Ishikawa (cell line): ENCODE measurements around the gene PRM2.

Experiments used
- CEBPB ChIP-seq: IDR thresholded peaks from 2 replicates; pipeline ENCODE4 v1.6.1; 2012
- EP300 ChIP-seq: IDR thresholded peaks from 2 replicates; pipeline ENCODE4 v1.6.1; 2012; ENCODE audit warnings: borderline replicate concordance
- FOXM1 ChIP-seq: IDR thresholded peaks from 2 replicates; pipeline ENCODE4 v1.6.1; 2012; ENCODE audit warnings: low read depth, borderline replicate concordance
- NFIC ChIP-seq: IDR thresholded peaks from 2 replicates; pipeline ENCODE4 v1.6.1; 2012
- RAD21 ChIP-seq: IDR thresholded peaks from 2 replicates; pipeline ENCODE4 v1.6.1; 2012; ENCODE audit warnings: low read depth
- TAF1 ChIP-seq: IDR thresholded peaks from 2 replicates; pipeline ENCODE4 v1.6.1; 2012; ENCODE audit warnings: low read depth, mild to moderate bottlenecking
- TCF12 ChIP-seq: IDR thresholded peaks from 2 replicates; pipeline ENCODE4 v1.6.1; 2012; ENCODE audit warnings: low read depth
- TEAD4 ChIP-seq: IDR thresholded peaks from 2 replicates; pipeline ENCODE4 v1.6.1; 2012
- YY1 ChIP-seq: IDR thresholded peaks from 2 replicates; pipeline ENCODE4 v1.6.1; 2012; ENCODE audit warnings: low read depth
- ZBTB7A ChIP-seq: IDR thresholded peaks from 2 replicates; pipeline ENCODE4 v1.6.1; 2012; ENCODE audit warnings: low read depth
- TF ChIP-seq, protein P1 (sequence below): IDR thresholded peaks from 2 replicates; pipeline ENCODE4 v1.6.1; 2012; ENCODE audit warnings: low read depth, mild to moderate bottlenecking
- TF ChIP-seq, protein P2 (sequence below): IDR thresholded peaks from 2 replicates; pipeline ENCODE4 v1.6.1; 2012
- TF ChIP-seq, protein P3 (sequence below): IDR thresholded peaks from 2 replicates; pipeline ENCODE4 v1.6.1; 2012

DNA sequence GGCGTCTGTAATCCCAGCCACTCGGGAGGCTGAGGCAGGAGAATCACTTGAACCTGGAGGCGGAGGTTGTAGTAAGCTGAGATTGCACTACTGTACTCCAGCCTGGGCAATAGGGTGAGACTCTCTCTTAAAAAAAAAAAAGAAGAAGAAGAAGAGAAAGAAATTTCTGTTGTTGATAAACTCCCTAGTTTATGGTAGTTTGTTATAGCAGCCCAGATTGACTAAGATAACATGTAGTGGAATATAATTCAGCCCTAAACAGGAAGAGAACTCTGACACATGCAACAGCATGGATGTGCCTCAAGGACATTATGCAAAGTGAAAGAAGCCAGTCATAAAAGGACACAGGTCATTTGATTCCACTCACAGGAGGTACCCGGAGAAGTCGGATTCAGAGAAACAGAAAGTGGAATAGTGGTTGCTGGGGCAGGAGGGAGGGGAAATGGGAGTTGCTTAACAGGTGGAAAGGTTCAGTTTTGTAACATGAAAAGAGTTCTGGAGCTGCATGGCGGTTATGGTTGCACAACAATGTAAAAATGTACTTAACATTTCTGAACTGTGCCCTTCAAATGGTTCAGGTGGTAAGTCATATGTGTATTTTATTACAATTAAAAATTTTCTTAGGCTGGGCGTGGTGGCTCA, 30.8 kb upstream of the PRM2 start:
- no peak for TF ChIP-seq EP300
- no peak; the same call in 1 of the 2 replicates for TF ChIP-seq CEBPB
- no peak for TF ChIP-seq YY1
- TF ChIP-seq NFIC = no peak
- no peak for TF ChIP-seq FOXM1
- TF ChIP-seq TAF1 = no peak
- TF ChIP-seq, protein P1, sequence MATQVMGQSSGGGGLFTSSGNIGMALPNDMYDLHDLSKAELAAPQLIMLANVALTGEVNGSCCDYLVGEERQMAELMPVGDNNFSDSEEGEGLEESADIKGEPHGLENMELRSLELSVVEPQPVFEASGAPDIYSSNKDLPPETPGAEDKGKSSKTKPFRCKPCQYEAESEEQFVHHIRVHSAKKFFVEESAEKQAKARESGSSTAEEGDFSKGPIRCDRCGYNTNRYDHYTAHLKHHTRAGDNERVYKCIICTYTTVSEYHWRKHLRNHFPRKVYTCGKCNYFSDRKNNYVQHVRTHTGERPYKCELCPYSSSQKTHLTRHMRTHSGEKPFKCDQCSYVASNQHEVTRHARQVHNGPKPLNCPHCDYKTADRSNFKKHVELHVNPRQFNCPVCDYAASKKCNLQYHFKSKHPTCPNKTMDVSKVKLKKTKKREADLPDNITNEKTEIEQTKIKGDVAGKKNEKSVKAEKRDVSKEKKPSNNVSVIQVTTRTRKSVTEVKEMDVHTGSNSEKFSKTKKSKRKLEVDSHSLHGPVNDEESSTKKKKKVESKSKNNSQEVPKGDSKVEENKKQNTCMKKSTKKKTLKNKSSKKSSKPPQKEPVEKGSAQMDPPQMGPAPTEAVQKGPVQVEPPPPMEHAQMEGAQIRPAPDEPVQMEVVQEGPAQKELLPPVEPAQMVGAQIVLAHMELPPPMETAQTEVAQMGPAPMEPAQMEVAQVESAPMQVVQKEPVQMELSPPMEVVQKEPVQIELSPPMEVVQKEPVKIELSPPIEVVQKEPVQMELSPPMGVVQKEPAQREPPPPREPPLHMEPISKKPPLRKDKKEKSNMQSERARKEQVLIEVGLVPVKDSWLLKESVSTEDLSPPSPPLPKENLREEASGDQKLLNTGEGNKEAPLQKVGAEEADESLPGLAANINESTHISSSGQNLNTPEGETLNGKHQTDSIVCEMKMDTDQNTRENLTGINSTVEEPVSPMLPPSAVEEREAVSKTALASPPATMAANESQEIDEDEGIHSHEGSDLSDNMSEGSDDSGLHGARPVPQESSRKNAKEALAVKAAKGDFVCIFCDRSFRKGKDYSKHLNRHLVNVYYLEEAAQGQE = no peak
- TF ChIP-seq, protein P2, sequence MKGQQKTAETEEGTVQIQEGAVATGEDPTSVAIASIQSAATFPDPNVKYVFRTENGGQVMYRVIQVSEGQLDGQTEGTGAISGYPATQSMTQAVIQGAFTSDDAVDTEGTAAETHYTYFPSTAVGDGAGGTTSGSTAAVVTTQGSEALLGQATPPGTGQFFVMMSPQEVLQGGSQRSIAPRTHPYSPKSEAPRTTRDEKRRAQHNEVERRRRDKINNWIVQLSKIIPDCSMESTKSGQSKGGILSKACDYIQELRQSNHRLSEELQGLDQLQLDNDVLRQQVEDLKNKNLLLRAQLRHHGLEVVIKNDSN = no peak
- TF ChIP-seq, protein P3, sequence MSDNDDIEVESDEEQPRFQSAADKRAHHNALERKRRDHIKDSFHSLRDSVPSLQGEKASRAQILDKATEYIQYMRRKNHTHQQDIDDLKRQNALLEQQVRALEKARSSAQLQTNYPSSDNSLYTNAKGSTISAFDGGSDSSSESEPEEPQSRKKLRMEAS = no peak
- TF ChIP-seq TEAD4 = no peak
- no peak for TF ChIP-seq ZBTB7A
- TF ChIP-seq TCF12 = no peak
- TF ChIP-seq RAD21 = no peak
